Prostate gland (tissue), 1 donor: ENCODE data around the gene SELE.

Experiments
- POLR2A ChIP-seq: fragments of 450-650 bp; IDR thresholded peaks from one replicate; pipeline ENCODE4 v1.6.1; 2016; ENCODE audit warnings: antibody characterized with exemption, mild to moderate bottlenecking
- POLR2AphosphoS5 ChIP-seq: sonication (generic); formaldehyde crosslinking; IDR thresholded peaks from one replicate; pipeline ENCODE4 v1.6.1; 2017; ENCODE audit warnings: antibody characterized with exemption

GRCh38 chr1:169692756-169693460, 41.0 kb downstream of the SELE start:
- no peak for TF ChIP-seq POLR2A
- TF ChIP-seq POLR2AphosphoS5 = no peak
